ENCODE results near the gene LRRC51. TPM values are rescaled to one million over a fixed set of nuclear protein-coding genes. Genes with fewer than 3 reads are reported as not detected.

The LRRC51 gene
- total RNA-seq, 1 experiment from 2014 or later = 12.0 TPM

GRCh38 chr11:72069787-72070251 lies 10.8 kb upstream of the LRRC51 start:
- DNase-seq (ENCODE audit: low read depth) = peak; percentile 90

- no peak for DNase-seq (ENCODE audit: low read depth)
Measured at GRCh38 chr11:72070491-72070890, 10.2 kb upstream of the LRRC51 start.

- peak; percentile 89 for DNase-seq (ENCODE audit: low read depth)
Measured at GRCh38 chr11:72072348-72072747, 8.3 kb upstream of the LRRC51 start.

- DNase-seq (ENCODE audit: low read depth) = no peak
Measured at GRCh38 chr11:72075109-72075508, 5.5 kb upstream of the LRRC51 start.

- DNase-seq (ENCODE audit: low read depth) = no peak
Measured at GRCh38 chr11:72075756-72076155, 4.9 kb upstream of the LRRC51 start.

GRCh38 chr11:72078477-72078876 lies 2.2 kb upstream of the LRRC51 start:
- DNase-seq (ENCODE audit: low read depth) = no peak

- DNase-seq (ENCODE audit: low read depth) = no peak
Measured at GRCh38 chr11:72079819-72080325, 778 bp upstream of the LRRC51 start.

GRCh38 chr11:72081184-72081644 lies 564 bp downstream of the LRRC51 start:
- DNase-seq (ENCODE audit: low read depth) = no peak

GRCh38 chr11:72081821-72082453 lies 1.3 kb downstream of the LRRC51 start:
- no peak for DNase-seq (ENCODE audit: low read depth)

GRCh38 chr11:72083414-72083813 lies 2.8 kb downstream of the LRRC51 start:
- DNase-seq (ENCODE audit: low read depth) = no peak

GRCh38 chr11:72084076-72084475 lies 3.4 kb downstream of the LRRC51 start:
- DNase-seq (ENCODE audit: low read depth) = no peak

GRCh38 chr11:72084965-72085364 lies 4.3 kb downstream of the LRRC51 start:
- no peak for DNase-seq (ENCODE audit: low read depth)

GRCh38 chr11:72085621-72086351 lies 5.1 kb downstream of the LRRC51 start:
- no peak for DNase-seq (ENCODE audit: low read depth)

GRCh38 chr11:72088076-72088808 lies 7.6 kb downstream of the LRRC51 start:
- DNase-seq (ENCODE audit: low read depth) = no peak

- peak; percentile 41 for DNase-seq (ENCODE audit: low read depth)
Measured at GRCh38 chr11:72091292-72091691, 10.6 kb downstream of the LRRC51 start.

GRCh38 chr11:72098741-72099140 lies 18.1 kb downstream of the LRRC51 start:
- DNase-seq (ENCODE audit: low read depth) = no peak

GRCh38 chr11:72100009-72100408 lies 19.4 kb downstream of the LRRC51 start:
- DNase-seq (ENCODE audit: low read depth) = no peak

GRCh38 chr11:72100462-72100861 lies 19.8 kb downstream of the LRRC51 start:
- peak; percentile 36 for DNase-seq (ENCODE audit: low read depth)

- DNase-seq (ENCODE audit: low read depth) = no peak
Measured at GRCh38 chr11:72102162-72102561, 21.5 kb downstream of the LRRC51 start.

- no peak for DNase-seq (ENCODE audit: low read depth)
Measured at GRCh38 chr11:72102631-72102945, 21.9 kb downstream of the LRRC51 start.

- DNase-seq (ENCODE audit: low read depth) = peak; percentile 99
Measured at GRCh38 chr11:72102946-72103753, 22.5 kb downstream of the LRRC51 start, which contains the start of gene LAMTOR1. TSS of gene LAMTOR1 (minus strand) at chr11:72103297. CDS start at chr11:72103224, 73 bp downstream.
